ENCODE data around the gene MAML2.

MAML2 gene

GRCh38 chr11:96331699-96332116 lies 11.3 kb downstream of the MAML2 start:
- TF ChIP-seq GATA3 (IDR thresholded peaks at IDR 0.05; ENCODE audit: low read depth, low read length) (no peak), GATA2 (IDR thresholded peaks at IDR 0.05; ENCODE audit: low read depth, low read length) (no peak)

GRCh38 chr11:96330511-96330859 lies 12.5 kb downstream of the MAML2 start:
- TF ChIP-seq GATA3 (IDR thresholded peaks at IDR 0.05; ENCODE audit: low read depth, low read length), result no peak
- no peak for TF ChIP-seq GATA2 (IDR thresholded peaks at IDR 0.05; ENCODE audit: low read depth, low read length)

- TF ChIP-seq GATA2 (IDR thresholded peaks at IDR 0.05; ENCODE audit: low read depth, low read length) (no peak), GATA3 (IDR thresholded peaks at IDR 0.05; ENCODE audit: low read depth, low read length) (no peak)
These were observed 13.0 kb downstream of the MAML2 start for GRCh38 chr11:96329855-96330510.

GRCh38 chr11:96329419-96329818 lies 13.6 kb downstream of the MAML2 start:
- TF ChIP-seq GATA3 (IDR thresholded peaks at IDR 0.05; ENCODE audit: low read depth, low read length), result no peak
- no peak for TF ChIP-seq GATA2 (IDR thresholded peaks at IDR 0.05; ENCODE audit: low read depth, low read length)

- TF ChIP-seq GATA2 (IDR thresholded peaks at IDR 0.05; ENCODE audit: low read depth, low read length) (no peak), GATA3 (IDR thresholded peaks at IDR 0.05; ENCODE audit: low read depth, low read length) (no peak)
These were observed 14.5 kb downstream of the MAML2 start for GRCh38 chr11:96328395-96329010.

- TF ChIP-seq GATA3 (IDR thresholded peaks at IDR 0.05; ENCODE audit: low read depth, low read length) (no peak), GATA2 (IDR thresholded peaks at IDR 0.05; ENCODE audit: low read depth, low read length) (no peak)
These were observed 16.0 kb downstream of the MAML2 start for GRCh38 chr11:96326959-96327358.

GRCh38 chr11:96324912-96325311 lies 18.1 kb downstream of the MAML2 start:
- no peak for TF ChIP-seq GATA3 (IDR thresholded peaks at IDR 0.05; ENCODE audit: low read depth, low read length)
- no peak for TF ChIP-seq GATA2 (IDR thresholded peaks at IDR 0.05; ENCODE audit: low read depth, low read length)

- TF ChIP-seq GATA3 (IDR thresholded peaks at IDR 0.05; ENCODE audit: low read depth, low read length), result no peak
- no peak for TF ChIP-seq GATA2 (IDR thresholded peaks at IDR 0.05; ENCODE audit: low read depth, low read length)
These were observed 19.4 kb downstream of the MAML2 start for GRCh38 chr11:96323642-96323985.

GRCh38 chr11:96322775-96323641 lies 20.0 kb downstream of the MAML2 start:
- TF ChIP-seq GATA3 (IDR thresholded peaks at IDR 0.05; ENCODE audit: low read depth, low read length), result no peak
- no peak for TF ChIP-seq GATA2 (IDR thresholded peaks at IDR 0.05; ENCODE audit: low read depth, low read length)

GRCh38 chr11:96321091-96321490 lies 21.9 kb downstream of the MAML2 start:
- TF ChIP-seq GATA2 (IDR thresholded peaks at IDR 0.05; ENCODE audit: low read depth, low read length) (no peak), GATA3 (IDR thresholded peaks at IDR 0.05; ENCODE audit: low read depth, low read length) (no peak)

- TF ChIP-seq GATA2 (IDR thresholded peaks at IDR 0.05; ENCODE audit: low read depth, low read length), result no peak
- TF ChIP-seq GATA3 (IDR thresholded peaks at IDR 0.05; ENCODE audit: low read depth, low read length), result no peak
These were observed 22.9 kb downstream of the MAML2 start for GRCh38 chr11:96319898-96320656.

GRCh38 chr11:96318850-96319249 lies 24.1 kb downstream of the MAML2 start:
- no peak for TF ChIP-seq GATA2 (IDR thresholded peaks at IDR 0.05; ENCODE audit: low read depth, low read length)
- TF ChIP-seq GATA3 (IDR thresholded peaks at IDR 0.05; ENCODE audit: low read depth, low read length), result no peak

- TF ChIP-seq GATA3 (IDR thresholded peaks at IDR 0.05; ENCODE audit: low read depth, low read length) (no peak), GATA2 (IDR thresholded peaks at IDR 0.05; ENCODE audit: low read depth, low read length) (no peak)
These were observed 24.6 kb downstream of the MAML2 start for GRCh38 chr11:96318399-96318798.

GRCh38 chr11:96317985-96318384 lies 25.0 kb downstream of the MAML2 start:
- no peak for TF ChIP-seq GATA2 (IDR thresholded peaks at IDR 0.05; ENCODE audit: low read depth, low read length)
- TF ChIP-seq GATA3 (IDR thresholded peaks at IDR 0.05; ENCODE audit: low read depth, low read length), result no peak
